Endothelial cell of umbilical vein (primary cell): ENCODE measurements around the gene AFP.

Source experiments
- CTCF ChIP-seq, 2 donors: IDR thresholded peaks; 1 replicate in 1 of 2; 2 replicates in 1 of 2; pipeline ENCODE4 v1.5.1; 2011; ENCODE audit warnings: low read length in 2 of 2, mild to moderate bottlenecking in 2 of 2, moderate library complexity in 2 of 2, control low read depth in 1 of 2, inconsistent platforms in 1 of 2, low read depth in 1 of 2; ENCODE audit not compliant: insufficient read depth in 1 of 2; ENCODE audit errors: extremely low read depth in 1 of 2
- MYC ChIP-seq: IDR thresholded peaks from one replicate; pipeline ENCODE4 v1.6.1; 2011; ENCODE audit warnings: mild to moderate bottlenecking, low read depth, low read length
- POLR2AphosphoS5 ChIP-seq: IDR thresholded peaks from 2 replicates; pipeline ENCODE4 v1.6.1; 2012; ENCODE audit warnings: low read depth, mild to moderate bottlenecking, control low read depth, low read length, moderate library complexity; ENCODE audit not compliant: insufficient read depth

GRCh38 chr4:73501664-73502265 lies 65.7 kb downstream of the AFP start:
- TF ChIP-seq POLR2AphosphoS5 (no peak), MYC (no peak), CTCF (IDR thresholded peaks at IDR 0.05; ENCODE audit: extremely low read depth in 1 of 2, insufficient read depth in 1 of 2, low read depth in 1 of 2, low read length in 2 of 2) (no peak)
